ENCODE data around the gene EPB42.

DNA sequence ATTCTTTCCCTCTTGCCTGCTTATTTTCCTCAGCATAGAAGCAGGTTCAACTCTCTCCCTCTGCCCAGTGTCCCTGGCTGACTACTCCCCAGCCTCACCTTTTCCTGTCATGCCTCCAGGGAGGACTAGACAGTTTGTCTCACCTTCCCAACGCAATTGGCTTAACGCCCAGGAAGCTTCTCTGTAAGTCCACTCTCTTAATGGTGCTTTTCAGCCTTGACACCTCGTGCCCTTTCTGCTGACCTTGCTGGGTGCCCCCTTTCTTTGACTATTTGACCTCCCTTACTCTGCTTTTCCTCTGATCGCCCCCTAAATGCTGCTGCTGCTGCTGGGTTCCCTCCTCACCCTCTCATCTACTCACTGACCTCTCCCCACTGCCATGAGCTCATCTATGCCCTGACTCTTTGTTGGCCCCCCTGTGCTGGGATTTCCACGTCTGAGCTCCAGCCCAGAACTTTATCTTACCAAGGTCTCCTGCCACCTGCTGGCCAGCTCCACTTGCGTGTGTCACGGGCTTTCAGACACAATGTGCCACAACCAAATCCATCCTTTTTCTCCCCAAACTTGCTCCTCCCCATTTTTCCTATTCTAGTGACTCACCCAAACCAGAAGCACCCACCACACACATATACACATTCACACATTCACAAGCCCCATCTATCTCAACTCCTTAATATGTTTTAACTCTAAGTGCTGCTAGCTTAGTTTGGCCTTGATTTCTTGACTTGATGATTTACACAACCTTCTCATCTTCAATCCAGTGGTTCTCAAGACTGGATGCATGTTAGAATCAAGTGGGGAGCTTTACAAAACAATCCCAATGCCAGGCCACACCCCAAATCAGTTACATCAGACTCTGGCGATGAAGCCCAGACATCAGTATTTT lies 16.6 kb downstream of the EPB42 start:
- TF ChIP-seq POLR2AphosphoS5 (IDR thresholded peaks at IDR 0.05; ENCODE audit: low read depth, low read length) (no peak), POLR2A (IDR thresholded peaks at IDR 0.05; ENCODE audit: low read depth, low read length) (no peak)

Data from GM12892 (cell line).